Parathyroid adenoma (tissue), 2 donors: ENCODE measurements around the gene PLEKHA7.

ENCODE experiments used
- H2AFZ ChIP-seq: fragments of 300-600 bp; sonication (generic); one replicate; pipeline ENCODE4 v1.7.0; 2017; ENCODE audit warnings: antibody characterized with exemption, mild to moderate bottlenecking
- H3K27ac ChIP-seq: fragments of 300-600 bp; sonication (generic); one replicate; pipeline ENCODE4 v1.7.0; 2017
- H3K27me3 ChIP-seq: fragments of 300-600 bp; sonication (generic); one replicate; pipeline ENCODE4 v1.7.0; 2017; ENCODE audit warnings: low read length; ENCODE audit not compliant: control insufficient read depth, insufficient read depth
- H3K36me3 ChIP-seq: fragments of 300-600 bp; sonication (generic); one replicate; pipeline ENCODE4 v1.7.0; 2017; ENCODE audit warnings: low read length; ENCODE audit not compliant: control insufficient read depth, insufficient read depth
- H3K4me1 ChIP-seq: fragments of 300-600 bp; sonication (generic); one replicate; pipeline ENCODE4 v1.7.0; 2017; ENCODE audit warnings: control low read depth
- H3K4me2 ChIP-seq: fragments of 300-600 bp; sonication (generic); one replicate; pipeline ENCODE4 v1.7.0; 2017; ENCODE audit warnings: low read length
- H3K4me3 ChIP-seq: fragments of 300-600 bp; sonication (generic); one replicate; pipeline ENCODE4 v1.7.0; 2017; ENCODE audit warnings: low read depth, low read length
- H3K79me2 ChIP-seq: fragments of 300-600 bp; sonication (generic); one replicate; pipeline ENCODE4 v1.7.0; 2017; ENCODE audit warnings: control low read depth
- H3K9ac ChIP-seq: fragments of 300-600 bp; sonication (generic); one replicate; pipeline ENCODE4 v1.7.0; 2017; ENCODE audit warnings: mild to moderate bottlenecking
- H3K9me3 ChIP-seq: fragments of 300-600 bp; sonication (generic); one replicate; pipeline ENCODE4 v1.7.0; 2017; ENCODE audit warnings: low read length; ENCODE audit not compliant: control insufficient read depth
- CTCF ChIP-seq: fragments of 300-600 bp; sonication (generic); IDR thresholded peaks from one replicate; pipeline ENCODE4 v1.7.0; 2017; ENCODE audit warnings: antibody characterized with exemption, mild to moderate bottlenecking
- donor health status: primary hyperparathyroidism.

Gene PLEKHA7

GRCh38 chr11:16816358-16817270 is 197.6 kb downstream of the PLEKHA7 start:
- no peak for TF ChIP-seq CTCF
- H3K4me1 ChIP-seq: no peaks in the 10 kb centered on the region
- H3K27ac ChIP-seq: no peak overlapping the region
- H3K9me3 ChIP-seq: no peaks in the 10 kb centered on the region
- no peaks in the 10 kb centered on the region for H3K36me3 ChIP-seq
- no peaks in the 10 kb centered on the region for H3K79me2 ChIP-seq
- H2AFZ ChIP-seq: no peak overlapping the region
- H3K9ac ChIP-seq: no peak overlapping the region
- H3K27me3 ChIP-seq: no peaks in the 10 kb centered on the region
- no peak overlapping the region for H3K4me2 ChIP-seq
- no peak overlapping the region for H3K4me3 ChIP-seq

- no peak overlapping the region for H3K9ac ChIP-seq
- TF ChIP-seq CTCF: no peak
- no peak overlapping the region for H2AFZ ChIP-seq
- H3K27me3 ChIP-seq: no peaks in the 10 kb centered on the region
- no peaks in the 10 kb centered on the region for H3K79me2 ChIP-seq
- H3K9me3 ChIP-seq: no peaks in the 10 kb centered on the region
- H3K4me3 ChIP-seq: no peak overlapping the region
- no peaks in the 10 kb centered on the region for H3K4me1 ChIP-seq
- H3K27ac ChIP-seq: no peak overlapping the region
- H3K4me2 ChIP-seq: no peak overlapping the region
- H3K36me3 ChIP-seq: no peaks in the 10 kb centered on the region
These were observed 199.0 kb downstream of the PLEKHA7 start for GRCh38 chr11:16815047-16815767.

- Histone ChIP-seq H3K27me3 (no peaks in the 10 kb centered on the region), H3K36me3 (no peaks in the 10 kb centered on the region), H3K9me3 (no peaks in the 10 kb centered on the region), H3K4me1 (no peaks in the 10 kb centered on the region), H3K79me2 (no peaks in the 10 kb centered on the region), H3K4me2 (no peak overlapping the region), H3K9ac (no peak overlapping the region), H2AFZ (no peak overlapping the region), H3K27ac (no peak overlapping the region), H3K4me3 (no peak overlapping the region)
- no peak for TF ChIP-seq CTCF
These were observed 199.7 kb downstream of the PLEKHA7 start for GRCh38 chr11:16814410-16815046.

- no peaks in the 10 kb centered on the region for H3K9me3 ChIP-seq
- no peak for TF ChIP-seq CTCF
- no peak overlapping the region for H2AFZ ChIP-seq
- H3K27ac ChIP-seq: no peak overlapping the region
- no peaks in the 10 kb centered on the region for H3K4me1 ChIP-seq
- no peaks in the 10 kb centered on the region for H3K27me3 ChIP-seq
- H3K36me3 ChIP-seq: no peaks in the 10 kb centered on the region
- no peak overlapping the region for H3K9ac ChIP-seq
- no peaks in the 10 kb centered on the region for H3K79me2 ChIP-seq
- H3K4me3 ChIP-seq: no peak overlapping the region
- H3K4me2 ChIP-seq: no peak overlapping the region
These were observed 201.1 kb downstream of the PLEKHA7 start for GRCh38 chr11:16813126-16813525.
